Measurements from ENCODE around the gene BCL7C. TPM values are rescaled to one million over a fixed set of nuclear protein-coding genes. Genes with fewer than 3 reads are reported as not detected.

Gene BCL7C
- total and polyA plus RNA-seq, 2 of the 13 experiments (the other 11 are each of a cell fraction or from before 2014, with no cell fraction given): 17.7 to 33.8 TPM

- POLR2A ChIA-PET: no interaction called here
- CTCF ChIA-PET (ENCODE audit: low intra/inter-chr PET ratio, low total read pairs): no interaction called here
- in situ Hi-C loops (cut with HindIII; ENCODE audit: extremely low pct_ligation_motif_present, low pct_unique_long_range_greater_than_20kb) (no loop called here), intact Hi-C loops (cut with micrococcal nuclease; ENCODE audit: unreplicated experiment) (no loop called here)
- DNase-seq (ENCODE audit: low spot score) (no peak), FAIRE-seq (no peak), ATAC-seq (peak; percentile 9)
- peaks cover 8% of the 10 kb centered on the region; the same call in 1 of the 2 replicates for H3K4me1 ChIP-seq (ENCODE audit: insufficient read depth, low read length)
- H3K9ac ChIP-seq (ENCODE audit: insufficient read depth, low read depth, low read length): no peak overlapping the region
- H3K36me3 ChIP-seq (replicated peaks in 1 of 2; ENCODE audit: control insufficient read depth in 1 of 2, insufficient read depth in 2 of 2, low read length in 2 of 2): no peaks in the 10 kb centered on the region
- no peak for TF ChIP-seq RCOR2 (CRISPR knock-in tag; IDR thresholded peaks at IDR 0.05)
- TF ChIP-seq ZNF768 (CRISPR knock-in tag; IDR thresholded peaks at IDR 0.05): peak; percentile 90
- TF ChIP-seq ZNF589 (CRISPR knock-in tag; conservative IDR thresholded peaks at IDR 0.05): no peak
- TF ChIP-seq ZNF569 (CRISPR knock-in tag; IDR thresholded peaks at IDR 0.05; ENCODE audit: borderline replicate concordance): no peak
- TF ChIP-seq ZKSCAN1 (IDR thresholded peaks at IDR 0.05; ENCODE audit: low read length): peak; percentile 67; the same call in 1 of the 2 replicates
- TF ChIP-seq SRY (CRISPR knock-in tag; IDR thresholded peaks at IDR 0.05): no peak
- no peak overlapping the region for H3K27ac ChIP-seq (ENCODE audit: extremely low read length, insufficient read depth, low read length)
- no peaks in the 10 kb centered on the region for H4K20me1 ChIP-seq (ENCODE audit: insufficient read depth, low read length)
- no peaks in the 10 kb centered on the region for H3K79me2 ChIP-seq (ENCODE audit: insufficient read depth, low read length)
- H3K27me3 ChIP-seq (ENCODE audit: control insufficient read depth in 1 of 2, insufficient read depth in 2 of 2, low read length in 2 of 2): peaks cover 2 to 19% of the 10 kb centered on the region in 2 experiments; a peak in 4 of 5 replicates
- no TSS peak for BruUV-seq (replicated peaks)
- H3K9me3 ChIP-seq (ENCODE audit: low read length): no peaks in the 10 kb centered on the region
- H3K4me3 ChIP-seq (replicated peaks in 1 of 3; ENCODE audit: insufficient read depth in 1 of 3, low read depth in 2 of 3, low read length in 3 of 3): no peak overlapping the region
- H2AFZ ChIP-seq (ENCODE audit: low read length): peak overlapping the region; percentile 12
- no peak overlapping the region for H3K4me2 ChIP-seq (ENCODE audit: low read depth, low read length)
- WGBS (ENCODE audit: low lambda C conversion rate): 28% methylated on average over 6 of the region's 6 CpGs
Observed at GRCh38 chr16:30912794-30913412, 19.0 kb upstream of the BCL7C start.

GRCh38 chr16:30910427-30911029, 16.7 kb upstream of the BCL7C start:
- Histone ChIP-seq H3K4me2 (ENCODE audit: low read depth, low read length) (no peak overlapping the region), H2AFZ (ENCODE audit: low read length) (no peak overlapping the region), H3K79me2 (ENCODE audit: insufficient read depth, low read length) (no peaks in the 10 kb centered on the region), H3K9me3 (ENCODE audit: low read length) (no peaks in the 10 kb centered on the region), H3K27ac (ENCODE audit: extremely low read length, insufficient read depth, low read length) (no peak overlapping the region), H3K4me1 (ENCODE audit: insufficient read depth, low read length) (peaks cover 23% of the 10 kb centered on the region), H3K4me3 (replicated peaks in 1 of 3; ENCODE audit: insufficient read depth in 1 of 3, low read depth in 2 of 3, low read length in 3 of 3) (no peak overlapping the region), H3K27me3 (ENCODE audit: control insufficient read depth in 1 of 2, insufficient read depth in 2 of 2, low read length in 2 of 2) (peaks cover 2 to 19% of the 10 kb centered on the region in 2 experiments; a peak in 4 of 5 replicates), H3K36me3 (replicated peaks in 1 of 2; ENCODE audit: control insufficient read depth in 1 of 2, insufficient read depth in 2 of 2, low read length in 2 of 2) (no peaks in the 10 kb centered on the region), H3K9ac (ENCODE audit: insufficient read depth, low read depth, low read length) (no peak overlapping the region), H4K20me1 (ENCODE audit: insufficient read depth, low read length) (no peaks in the 10 kb centered on the region)
- POLR2A ChIA-PET: no interaction called here
- 20% methylated on average over 16 of the region's 18 CpGs for WGBS (ENCODE audit: low lambda C conversion rate)
- no TSS peak for BruUV-seq (replicated peaks)
- ATAC-seq (no peak), DNase-seq (ENCODE audit: low spot score) (no peak), FAIRE-seq (no peak)
- intact Hi-C loops (cut with micrococcal nuclease; ENCODE audit: unreplicated experiment) (no loop called here), in situ Hi-C loops (cut with HindIII; ENCODE audit: extremely low pct_ligation_motif_present, low pct_unique_long_range_greater_than_20kb) (no loop called here)
- CTCF ChIA-PET (ENCODE audit: low intra/inter-chr PET ratio, low total read pairs): no interaction called here
- TF ChIP-seq, protein P1, sequence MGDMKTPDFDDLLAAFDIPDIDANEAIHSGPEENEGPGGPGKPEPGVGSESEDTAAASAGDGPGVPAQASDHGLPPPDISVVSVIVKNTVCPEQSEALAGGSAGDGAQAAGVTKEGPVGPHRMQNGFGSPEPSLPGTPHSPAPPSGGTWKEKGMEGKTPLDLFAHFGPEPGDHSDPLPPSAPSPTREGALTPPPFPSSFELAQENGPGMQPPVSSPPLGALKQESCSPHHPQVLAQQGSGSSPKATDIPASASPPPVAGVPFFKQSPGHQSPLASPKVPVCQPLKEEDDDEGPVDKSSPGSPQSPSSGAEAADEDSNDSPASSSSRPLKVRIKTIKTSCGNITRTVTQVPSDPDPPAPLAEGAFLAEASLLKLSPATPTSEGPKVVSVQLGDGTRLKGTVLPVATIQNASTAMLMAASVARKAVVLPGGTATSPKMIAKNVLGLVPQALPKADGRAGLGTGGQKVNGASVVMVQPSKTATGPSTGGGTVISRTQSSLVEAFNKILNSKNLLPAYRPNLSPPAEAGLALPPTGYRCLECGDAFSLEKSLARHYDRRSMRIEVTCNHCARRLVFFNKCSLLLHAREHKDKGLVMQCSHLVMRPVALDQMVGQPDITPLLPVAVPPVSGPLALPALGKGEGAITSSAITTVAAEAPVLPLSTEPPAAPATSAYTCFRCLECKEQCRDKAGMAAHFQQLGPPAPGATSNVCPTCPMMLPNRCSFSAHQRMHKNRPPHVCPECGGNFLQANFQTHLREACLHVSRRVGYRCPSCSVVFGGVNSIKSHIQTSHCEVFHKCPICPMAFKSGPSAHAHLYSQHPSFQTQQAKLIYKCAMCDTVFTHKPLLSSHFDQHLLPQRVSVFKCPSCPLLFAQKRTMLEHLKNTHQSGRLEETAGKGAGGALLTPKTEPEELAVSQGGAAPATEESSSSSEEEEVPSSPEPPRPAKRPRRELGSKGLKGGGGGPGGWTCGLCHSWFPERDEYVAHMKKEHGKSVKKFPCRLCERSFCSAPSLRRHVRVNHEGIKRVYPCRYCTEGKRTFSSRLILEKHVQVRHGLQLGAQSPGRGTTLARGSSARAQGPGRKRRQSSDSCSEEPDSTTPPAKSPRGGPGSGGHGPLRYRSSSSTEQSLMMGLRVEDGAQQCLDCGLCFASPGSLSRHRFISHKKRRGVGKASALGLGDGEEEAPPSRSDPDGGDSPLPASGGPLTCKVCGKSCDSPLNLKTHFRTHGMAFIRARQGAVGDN (CRISPR knock-in tag; IDR thresholded peaks at IDR 0.05): peak; percentile 30
- TF ChIP-seq ZNF891 (CRISPR knock-in tag; IDR thresholded peaks at IDR 0.05): no peak
- TF ChIP-seq, protein P2, sequence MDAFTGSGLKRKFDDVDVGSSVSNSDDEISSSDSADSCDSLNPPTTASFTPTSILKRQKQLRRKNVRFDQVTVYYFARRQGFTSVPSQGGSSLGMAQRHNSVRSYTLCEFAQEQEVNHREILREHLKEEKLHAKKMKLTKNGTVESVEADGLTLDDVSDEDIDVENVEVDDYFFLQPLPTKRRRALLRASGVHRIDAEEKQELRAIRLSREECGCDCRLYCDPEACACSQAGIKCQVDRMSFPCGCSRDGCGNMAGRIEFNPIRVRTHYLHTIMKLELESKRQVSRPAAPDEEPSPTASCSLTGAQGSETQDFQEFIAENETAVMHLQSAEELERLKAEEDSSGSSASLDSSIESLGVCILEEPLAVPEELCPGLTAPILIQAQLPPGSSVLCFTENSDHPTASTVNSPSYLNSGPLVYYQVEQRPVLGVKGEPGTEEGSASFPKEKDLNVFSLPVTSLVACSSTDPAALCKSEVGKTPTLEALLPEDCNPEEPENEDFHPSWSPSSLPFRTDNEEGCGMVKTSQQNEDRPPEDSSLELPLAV (CRISPR knock-in tag; conservative IDR thresholded peaks at IDR 0.05; ENCODE audit: low read depth): no peak
- TF ChIP-seq, protein P3, sequence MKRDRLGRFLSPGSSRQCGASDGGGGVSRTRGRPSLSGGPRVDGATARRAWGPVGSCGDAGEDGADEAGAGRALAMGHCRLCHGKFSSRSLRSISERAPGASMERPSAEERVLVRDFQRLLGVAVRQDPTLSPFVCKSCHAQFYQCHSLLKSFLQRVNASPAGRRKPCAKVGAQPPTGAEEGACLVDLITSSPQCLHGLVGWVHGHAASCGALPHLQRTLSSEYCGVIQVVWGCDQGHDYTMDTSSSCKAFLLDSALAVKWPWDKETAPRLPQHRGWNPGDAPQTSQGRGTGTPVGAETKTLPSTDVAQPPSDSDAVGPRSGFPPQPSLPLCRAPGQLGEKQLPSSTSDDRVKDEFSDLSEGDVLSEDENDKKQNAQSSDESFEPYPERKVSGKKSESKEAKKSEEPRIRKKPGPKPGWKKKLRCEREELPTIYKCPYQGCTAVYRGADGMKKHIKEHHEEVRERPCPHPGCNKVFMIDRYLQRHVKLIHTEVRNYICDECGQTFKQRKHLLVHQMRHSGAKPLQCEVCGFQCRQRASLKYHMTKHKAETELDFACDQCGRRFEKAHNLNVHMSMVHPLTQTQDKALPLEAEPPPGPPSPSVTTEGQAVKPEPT (CRISPR knock-in tag; IDR thresholded peaks at IDR 0.05; ENCODE audit: low read depth): no peak

Data from HepG2 (cell line).